ENCODE data around the gene FHOD1. TPM values are rescaled to one million over a fixed set of nuclear protein-coding genes. Genes with fewer than 3 reads are reported as not detected.

FHOD1 gene
- total RNA-seq, 1 donor from 2014 or later = 17.2 TPM

GRCh38 chr16:67242138-67242730 is 5.0 kb downstream of the FHOD1 start:
- no peak for DNase-seq (ENCODE audit: extremely low spot score in 2 of 2)
- peaks cover 37% of the 10 kb centered on the region for H3K4me1 ChIP-seq
- intact Hi-C loops (cut with DNase I) = no loop called here
- peak overlapping the region; percentile 6 for H3K27ac ChIP-seq
- no peaks in the 10 kb centered on the region for H3K27me3 ChIP-seq
- no peaks in the 10 kb centered on the region for H3K9me3 ChIP-seq
- TF ChIP-seq CTCF (IDR thresholded peaks at IDR 0.05) (no peak), POLR2A (IDR thresholded peaks at IDR 0.05) (no peak), POLR2AphosphoS5 (IDR thresholded peaks at IDR 0.05; ENCODE audit: insufficient read depth in 1 of 2, low read depth in 1 of 2) (no peak)
- H3K4me3 ChIP-seq = no peak overlapping the region
- H3K36me3 ChIP-seq = peaks cover 0 to 12% of the 10 kb centered on the region in 2 donors

- no peaks in the 10 kb centered on the region for H3K9me3 ChIP-seq
- no peaks in the 10 kb centered on the region for H3K27me3 ChIP-seq
- H3K4me3 ChIP-seq = no peak overlapping the region
- H3K36me3 ChIP-seq = peaks cover 0 to 22% of the 10 kb centered on the region in 2 donors
- intact Hi-C loops (cut with DNase I) = no loop called here
- DNase-seq (ENCODE audit: extremely low spot score in 2 of 2) = no peak
- H3K27ac ChIP-seq = peak overlapping the region; percentile 63
- TF ChIP-seq POLR2AphosphoS5 (IDR thresholded peaks at IDR 0.05; ENCODE audit: insufficient read depth in 1 of 2, low read depth in 1 of 2) (no peak), POLR2A (IDR thresholded peaks at IDR 0.05) (no peak), CTCF (IDR thresholded peaks at IDR 0.05) (no peak)
- peaks cover 28% of the 10 kb centered on the region for H3K4me1 ChIP-seq
Measured at GRCh38 chr16:67241008-67241900, 6.0 kb downstream of the FHOD1 start.

- H3K9me3 ChIP-seq = no peaks in the 10 kb centered on the region
- no peak overlapping the region for H3K27ac ChIP-seq
- H3K4me1 ChIP-seq = peaks cover 21% of the 10 kb centered on the region
- intact Hi-C loops (cut with DNase I) = no loop called here
- no peaks in the 10 kb centered on the region for H3K27me3 ChIP-seq
- no peak for DNase-seq (ENCODE audit: extremely low spot score in 2 of 2)
- no peak overlapping the region for H3K4me3 ChIP-seq
- no peak for TF ChIP-seq CTCF (IDR thresholded peaks at IDR 0.05)
- TF ChIP-seq POLR2A (IDR thresholded peaks at IDR 0.05) = no peak
- TF ChIP-seq POLR2AphosphoS5 (IDR thresholded peaks at IDR 0.05; ENCODE audit: insufficient read depth in 1 of 2, low read depth in 1 of 2) = no peak
- peaks cover 0 to 29% of the 10 kb centered on the region in 2 donors for H3K36me3 ChIP-seq
Measured at GRCh38 chr16:67240506-67240905, 6.8 kb downstream of the FHOD1 start.

GRCh38 chr16:67238806-67239470 is 8.3 kb downstream of the FHOD1 start:
- H3K9me3 ChIP-seq = no peaks in the 10 kb centered on the region
- intact Hi-C loops (cut with DNase I) = no loop called here
- H3K27ac ChIP-seq = no peak overlapping the region
- DNase-seq (ENCODE audit: extremely low spot score in 2 of 2) = no peak
- TF ChIP-seq CTCF (IDR thresholded peaks at IDR 0.05) (no peak), POLR2AphosphoS5 (IDR thresholded peaks at IDR 0.05; ENCODE audit: insufficient read depth in 1 of 2, low read depth in 1 of 2) (no peak), POLR2A (IDR thresholded peaks at IDR 0.05) (no peak)
- H3K27me3 ChIP-seq = no peaks in the 10 kb centered on the region
- peaks cover 5% of the 10 kb centered on the region for H3K4me1 ChIP-seq
- peaks cover 0 to 38% of the 10 kb centered on the region in 2 donors for H3K36me3 ChIP-seq
- no peak overlapping the region for H3K4me3 ChIP-seq

Measured in vagina (tissue), 2 donors.